SU-DHL-6 (cell line): ENCODE data around the gene DGCR6L.

ENCODE experiments used
- H2AFZ ChIP-seq: fragments of 200-600 bp; sonication (generic); 2 replicates; pipeline ENCODE4 v1.6.1; 2014; ENCODE audit warnings: low read depth, mild to moderate bottlenecking, moderate library complexity, mixed read lengths, antibody characterized with exemption, low read length; ENCODE audit not compliant: severe bottlenecking
- H3F3A ChIP-seq: fragments of 200-600 bp; shearing (Covaris generic); 2 replicates; pipeline ENCODE4 v1.6.0; 2016; ENCODE audit warnings: antibody characterized with exemption, mild to moderate bottlenecking; ENCODE audit not compliant: insufficient read depth
- H3K27ac ChIP-seq: fragments of 200-600 bp; sonication (generic); 2 replicates; pipeline ENCODE4 v1.5.1; 2016; ENCODE audit warnings: low read depth, mild to moderate bottlenecking, low read length, moderate library complexity, mixed read lengths
- H3K27me3 ChIP-seq: fragments of 200-600 bp; sonication (generic), shearing (Covaris generic); 2 replicates; pipeline ENCODE4 v1.6.0; 2014; ENCODE audit warnings: mild to moderate bottlenecking, low read length
- H3K36me3 ChIP-seq: fragments of 200-600 bp; sonication (generic); 2 replicates; pipeline ENCODE4 v1.6.1; 2014; ENCODE audit warnings: mild to moderate bottlenecking, low read length, mixed read lengths
- H3K4me2 ChIP-seq: fragments of 300-600, 200-600 bp; shearing (Covaris generic), sonication (generic); 2 replicates; pipeline ENCODE4 v1.6.0; 2014; ENCODE audit warnings: low read length, low read depth, mild to moderate bottlenecking; ENCODE audit not compliant: poor library complexity, severe bottlenecking
- H3K4me3 ChIP-seq: fragments of 200-600 bp; sonication (generic); 2 replicates; pipeline ENCODE4 v1.5.1; 2014; ENCODE audit warnings: antibody characterized with exemption, low read length, mild to moderate bottlenecking, mixed read lengths; ENCODE audit not compliant: insufficient read depth, poor library complexity, severe bottlenecking
- H3K79me2 ChIP-seq: fragments of 200-600 bp; sonication (generic); 2 replicates; pipeline ENCODE4 v1.6.1; 2014; ENCODE audit warnings: mild to moderate bottlenecking, low read length, moderate library complexity; ENCODE audit not compliant: insufficient read depth
- H3K9ac ChIP-seq: fragments of 200-600 bp; sonication (generic); 2 replicates; pipeline ENCODE4 v1.7.0; 2014; ENCODE audit warnings: mild to moderate bottlenecking, low read length
- H3K9me2 ChIP-seq: fragments of 200-600 bp; sonication (generic); replicated peaks from 2 replicates; pipeline ENCODE4 v1.6.1; 2014; ENCODE audit warnings: low read length; ENCODE audit not compliant: insufficient read depth
- H3K9me3 ChIP-seq: fragments of 200-600 bp; sonication (generic); 2 replicates; pipeline ENCODE4 v1.6.1; 2014; ENCODE audit warnings: low read length, mixed read lengths; ENCODE audit not compliant: insufficient read depth
- H4K20me1 ChIP-seq: fragments of 200-600 bp; sonication (generic); 2 replicates; pipeline ENCODE4 v1.6.1; 2014; ENCODE audit warnings: low read depth, mild to moderate bottlenecking, antibody characterized with exemption, low read length, moderate library complexity, mixed read lengths
- CTCF ChIP-seq: fragments of 200-600 bp; sonication (generic); IDR thresholded peaks from one replicate; pipeline ENCODE4 v1.5.1; 2017; ENCODE audit warnings: antibody characterized with exemption, mild to moderate bottlenecking, low read length, moderate library complexity; ENCODE audit not compliant: insufficient read depth, poor library complexity, severe bottlenecking
- EZH2phosphoT487 ChIP-seq: fragments of 200-600 bp; sonication (generic), shearing (Covaris generic); conservative IDR thresholded peaks from 2 replicates; pipeline ENCODE4 v1.6.1; 2018; ENCODE audit warnings: mild to moderate bottlenecking, antibody characterized with exemption, low read length, moderate library complexity, mixed read lengths

DGCR6L gene

GRCh38 chr22:20295262-20296064, 24.4 kb downstream of the DGCR6L start:
- Histone ChIP-seq H3K9ac (no peak overlapping the region), H2AFZ (no peak overlapping the region), H4K20me1 (no peaks in the 10 kb centered on the region), H3K4me2 (no peak overlapping the region), H3K79me2 (no peaks in the 10 kb centered on the region), H3K4me3 (no peak overlapping the region), H3K36me3 (no peaks in the 10 kb centered on the region), H3K27ac (no peak overlapping the region), H3K9me2 (no peaks in the 10 kb centered on the region), H3K27me3 (no peaks in the 10 kb centered on the region), H3F3A (no peaks in the 10 kb centered on the region), H3K9me3 (no peaks in the 10 kb centered on the region)
- no peak for TF ChIP-seq CTCF
- no peak for TF ChIP-seq EZH2phosphoT487

GRCh38 chr22:20292673-20293232, 27.1 kb downstream of the DGCR6L start:
- H3K9me2 ChIP-seq: no peaks in the 10 kb centered on the region
- no peak overlapping the region for H3K27ac ChIP-seq
- TF ChIP-seq EZH2phosphoT487 (no peak), CTCF (no peak)
- no peak overlapping the region for H3K4me2 ChIP-seq
- no peak overlapping the region for H2AFZ ChIP-seq
- H3K27me3 ChIP-seq: no peaks in the 10 kb centered on the region
- no peaks in the 10 kb centered on the region for H3K36me3 ChIP-seq
- H3F3A ChIP-seq: no peaks in the 10 kb centered on the region
- no peak overlapping the region for H3K4me3 ChIP-seq
- no peaks in the 10 kb centered on the region for H3K79me2 ChIP-seq
- no peaks in the 10 kb centered on the region for H4K20me1 ChIP-seq
- no peaks in the 10 kb centered on the region for H3K9me3 ChIP-seq
- H3K9ac ChIP-seq: no peak overlapping the region

- Histone ChIP-seq H3K9me2 (no peaks in the 10 kb centered on the region), H4K20me1 (no peaks in the 10 kb centered on the region), H3K4me2 (no peak overlapping the region), H3K36me3 (no peaks in the 10 kb centered on the region), H3K27ac (no peak overlapping the region), H3K9me3 (no peaks in the 10 kb centered on the region), H3K9ac (no peak overlapping the region), H3K27me3 (no peaks in the 10 kb centered on the region), H2AFZ (no peak overlapping the region), H3K79me2 (no peaks in the 10 kb centered on the region), H3F3A (no peaks in the 10 kb centered on the region), H3K4me3 (no peak overlapping the region)
- TF ChIP-seq CTCF (no peak), EZH2phosphoT487 (no peak)
Measured at GRCh38 chr22:20292108-20292507, 27.8 kb downstream of the DGCR6L start.
